Midbrain (tissue), 1 donor: Measurements from ENCODE around the gene SHROOM4.

ENCODE experiments used
- DNase-seq: peaks from one replicate; lab custom pipeline; 2025; lab: John Stamatoyannopoulos, UW

The SHROOM4 gene

DNA sequence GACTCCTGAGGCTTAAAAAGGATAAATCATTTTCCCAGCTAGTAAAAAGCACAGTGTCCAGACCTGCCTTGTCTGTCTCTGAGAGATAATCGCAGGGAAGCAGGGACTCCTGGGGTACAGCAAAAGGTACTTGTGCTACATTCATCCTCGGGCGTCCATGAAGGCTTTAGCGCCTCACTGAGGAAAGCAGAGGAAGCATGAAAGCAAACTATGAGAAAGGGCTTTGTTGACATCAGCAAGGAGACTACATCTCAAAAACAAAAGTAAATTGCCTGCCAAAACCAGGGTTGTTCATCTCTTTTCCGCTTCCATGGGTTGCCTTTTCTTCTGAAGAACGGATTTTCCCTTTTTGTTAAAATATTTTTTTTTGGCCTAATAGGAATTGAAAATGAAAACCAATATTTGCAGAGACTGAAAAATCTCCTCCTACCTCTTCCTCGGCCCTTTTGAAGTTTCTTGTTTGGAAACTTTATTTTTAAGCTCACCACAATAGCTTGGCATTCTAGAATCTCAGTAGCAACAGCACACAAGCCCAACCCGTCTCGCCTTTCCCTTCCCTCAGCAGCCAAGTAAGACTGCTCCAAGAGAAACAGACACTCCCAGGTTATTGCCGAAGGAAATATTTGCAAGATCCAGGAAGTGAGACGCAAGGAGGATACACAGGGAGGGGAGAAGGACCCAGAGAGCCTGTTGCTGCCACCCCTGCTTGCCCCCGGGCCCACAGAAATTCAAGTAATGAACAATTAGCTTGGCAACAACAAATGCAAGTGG is 195.0 kb downstream of the SHROOM4 start:
- no peak for DNase-seq

- no peak for DNase-seq
Observed at GRCh38 chrX:50617183-50617582, 196.8 kb downstream of the SHROOM4 start.

DNA sequence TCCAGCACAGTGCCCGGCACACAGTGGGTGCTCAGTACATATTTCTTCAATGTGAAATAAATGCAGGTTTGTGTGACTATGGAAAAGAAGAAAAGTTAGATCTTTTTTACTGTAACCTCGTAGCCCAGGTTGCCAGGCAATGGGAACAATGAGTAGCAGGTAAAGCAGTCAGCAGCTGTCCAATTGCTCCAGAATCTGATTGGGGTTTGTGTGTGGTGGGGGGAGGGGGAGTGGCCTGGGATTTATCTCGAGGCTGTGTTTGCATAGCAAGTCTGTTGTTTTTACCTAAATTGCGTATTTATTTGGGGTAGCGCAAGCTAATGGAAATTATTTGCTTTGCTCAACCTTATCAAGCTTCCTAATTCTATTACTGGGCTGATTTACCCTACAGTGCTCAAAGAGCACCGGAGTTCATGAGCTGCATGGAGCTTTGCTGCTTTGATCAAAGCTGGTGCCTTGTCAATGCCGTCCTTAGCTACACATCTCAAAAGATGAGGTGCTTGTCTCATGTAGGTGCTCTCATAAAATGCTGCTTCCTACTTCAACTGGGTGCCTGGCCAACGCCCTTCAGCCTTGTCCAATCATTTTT is 198.3 kb downstream of the SHROOM4 start:
- DNase-seq = no peak

DNA sequence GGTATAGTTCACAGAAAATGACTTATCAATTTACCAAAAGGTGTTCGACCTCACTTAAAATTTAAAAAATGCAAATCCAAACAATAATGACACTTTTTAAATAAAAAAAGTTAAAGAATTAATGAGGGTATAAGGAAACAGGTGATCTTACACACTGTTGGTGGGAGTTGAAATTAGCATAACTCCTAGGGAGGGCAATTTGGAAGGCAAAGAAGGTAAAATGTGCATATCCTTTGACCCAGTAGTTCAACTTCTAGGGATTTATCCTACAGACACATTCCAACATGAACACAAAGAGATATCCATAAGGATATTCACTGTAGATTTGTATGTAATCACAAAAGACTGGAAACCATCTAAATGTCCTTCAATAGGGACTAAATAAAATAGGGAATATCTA is 199.5 kb downstream of the SHROOM4 start:
- DNase-seq = no peak

DNA sequence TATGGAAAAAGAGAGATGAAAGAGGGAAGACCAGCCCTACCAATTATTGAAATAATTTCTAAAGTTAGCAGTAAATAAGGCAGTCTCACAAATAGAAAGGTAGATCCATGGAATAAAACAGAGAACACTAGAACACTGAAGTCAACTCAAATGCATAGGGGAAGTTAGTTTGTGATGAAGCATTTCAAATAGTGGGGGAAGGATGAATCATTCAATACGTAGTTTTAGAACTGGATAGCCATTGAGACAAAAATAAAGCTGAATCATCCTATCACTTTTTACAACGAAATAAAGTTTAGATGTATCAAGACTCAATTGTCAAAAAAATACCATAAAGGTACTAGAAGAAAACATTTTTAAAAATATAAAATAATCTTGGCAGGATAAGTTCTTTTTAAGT is 200.1 kb downstream of the SHROOM4 start:
- DNase-seq = no peak

DNA sequence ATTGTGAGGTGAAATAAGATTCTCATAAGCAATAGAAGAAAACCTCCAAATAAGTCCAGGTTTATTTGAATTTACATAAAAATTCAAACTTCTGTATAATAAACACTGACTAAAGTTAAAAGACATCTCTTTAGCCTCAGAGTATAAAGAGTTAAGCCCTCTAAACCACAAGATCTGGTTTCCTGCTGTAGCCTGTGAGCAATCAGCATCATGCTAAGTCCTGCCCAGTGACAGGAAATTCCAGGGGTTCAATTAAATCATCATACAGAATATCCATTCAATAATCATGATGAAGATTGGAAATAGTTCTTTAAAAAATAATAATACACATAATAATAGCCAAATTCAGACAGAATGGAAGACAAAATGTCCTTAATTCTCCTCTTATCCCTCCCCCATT is 204.2 kb downstream of the SHROOM4 start:
- DNase-seq = no peak

GRCh38 chrX:50606300-50606950 is 207.6 kb downstream of the SHROOM4 start:
- no peak for DNase-seq

DNA sequence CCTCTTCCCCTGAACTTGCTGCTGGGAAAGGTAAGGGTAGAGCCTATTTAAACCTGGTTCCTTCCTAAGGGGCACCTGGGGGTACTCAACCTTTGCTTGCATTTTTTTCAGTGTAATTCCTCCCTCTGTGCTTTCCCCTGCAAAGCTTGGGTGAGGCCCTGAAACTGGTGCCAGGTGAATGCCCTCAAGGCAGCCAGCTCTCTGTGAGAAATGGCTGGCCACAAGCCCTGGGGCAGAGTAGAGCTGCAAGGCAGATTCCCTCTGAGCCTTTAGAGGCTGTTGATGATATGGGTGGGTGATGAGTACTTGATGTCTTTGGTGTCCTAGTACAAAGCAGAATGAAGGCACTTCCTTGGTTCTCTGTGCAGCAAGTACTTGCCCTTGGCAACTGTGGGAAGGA is 217.9 kb downstream of the SHROOM4 start:
- DNase-seq = no peak

DNA sequence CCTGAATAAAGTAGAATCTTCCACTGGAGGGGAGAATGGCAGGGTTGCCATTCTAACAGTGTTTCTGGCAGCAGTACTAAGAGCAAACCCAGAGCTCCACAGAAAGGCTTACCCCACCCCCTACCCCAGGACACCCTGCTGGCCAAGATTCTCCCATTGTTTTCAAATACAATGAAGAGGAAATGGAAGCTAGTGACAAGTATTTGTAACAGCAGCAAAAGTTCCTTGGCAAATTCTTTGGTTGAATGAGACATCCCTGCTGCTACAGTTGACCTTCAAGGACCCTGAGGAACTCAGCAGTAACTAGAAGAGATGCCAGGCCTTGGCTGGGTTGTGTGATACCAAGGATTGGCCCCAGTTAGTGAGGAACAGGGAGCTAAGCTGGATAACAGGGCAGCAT is 219.2 kb downstream of the SHROOM4 start:
- no peak for DNase-seq

- no peak for DNase-seq
Observed at GRCh38 chrX:50586980-50587379, 227.0 kb downstream of the SHROOM4 start.

DNA sequence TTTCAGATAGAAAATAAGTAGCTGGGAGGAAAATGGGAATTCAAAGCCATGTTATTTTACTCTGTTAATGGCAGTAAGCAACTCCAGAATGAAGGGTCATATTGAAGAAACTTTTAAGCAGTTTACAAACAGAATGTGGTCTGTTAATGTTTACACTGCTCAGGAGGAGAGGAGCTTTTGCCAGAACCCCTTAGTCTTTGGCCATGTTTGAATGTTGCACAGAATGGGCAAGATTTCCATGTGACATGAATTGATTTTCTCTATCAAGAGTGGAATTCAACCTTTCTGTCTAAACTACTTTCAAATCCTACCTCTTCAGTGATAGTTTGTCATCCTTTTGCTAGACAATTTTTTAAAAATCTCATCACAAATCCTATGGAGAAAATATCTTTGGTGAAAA is 227.6 kb downstream of the SHROOM4 start:
- no peak for DNase-seq

GRCh38 chrX:50581405-50581804 is 232.6 kb downstream of the SHROOM4 start:
- DNase-seq = no peak

DNA sequence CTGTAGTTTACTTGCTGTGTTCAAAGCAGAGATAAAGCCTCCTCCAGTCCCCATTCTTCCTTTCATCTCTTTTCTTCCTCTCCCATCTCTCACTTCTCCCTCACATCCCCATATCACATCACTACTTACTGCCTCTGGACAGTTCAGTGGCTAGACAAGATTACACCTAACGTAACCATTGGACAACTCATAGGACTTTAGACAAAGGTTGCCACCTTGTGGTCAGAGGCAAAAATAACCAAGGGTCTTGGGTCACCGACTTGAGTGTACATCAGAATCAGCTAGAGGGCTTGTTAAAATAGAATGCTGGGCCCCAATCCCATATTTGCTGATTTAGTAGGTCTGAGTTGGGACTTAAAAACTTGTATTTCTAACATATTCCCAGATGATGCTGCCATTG is 234.0 kb downstream of the SHROOM4 start:
- peak; percentile 61 for DNase-seq

DNA sequence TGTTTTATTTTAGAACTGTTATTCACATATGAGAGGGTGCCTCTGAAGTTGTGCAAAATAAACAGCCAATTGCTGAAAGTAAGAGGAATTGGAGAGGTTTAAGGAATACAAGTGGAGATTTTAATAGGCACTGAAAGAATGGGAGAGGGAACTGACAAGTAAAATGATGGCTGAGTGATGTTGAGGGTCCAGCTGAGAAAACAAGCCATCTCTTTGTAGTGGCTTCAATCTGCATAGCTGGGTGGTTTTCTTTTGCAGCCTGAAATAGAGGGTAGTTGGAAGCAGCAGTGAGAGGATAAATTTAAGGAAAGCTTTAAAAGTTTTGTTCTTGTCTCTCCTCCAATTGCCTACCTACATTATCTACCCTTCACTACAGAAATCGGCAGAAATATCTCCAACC is 236.7 kb downstream of the SHROOM4 start:
- DNase-seq = no peak

GRCh38 chrX:50567636-50568035 is 246.4 kb downstream of the SHROOM4 start:
- DNase-seq = no peak

DNA sequence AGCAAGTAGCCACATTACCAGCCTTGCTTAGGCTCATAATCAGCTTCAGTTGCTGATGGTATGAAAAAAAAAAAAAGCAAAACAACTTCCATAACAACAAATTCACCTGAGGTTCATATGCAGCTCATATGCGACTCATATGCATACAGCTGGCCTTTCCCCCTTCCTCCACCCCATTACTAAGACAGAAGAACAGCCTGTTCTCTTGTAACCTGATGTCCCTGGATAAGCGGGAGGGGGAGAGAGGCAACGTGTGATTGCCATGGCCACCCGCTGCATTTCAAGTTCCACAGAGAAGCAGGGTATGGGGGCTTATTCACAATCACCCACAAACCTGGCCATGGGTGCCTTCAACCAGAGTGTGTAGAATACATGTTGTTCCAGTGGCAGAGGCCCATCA is 248.3 kb downstream of the SHROOM4 start:
- DNase-seq = no peak
